Epithelial cell of proximal tubule (primary cell): ENCODE results near the gene FER. TPM values are rescaled to one million over a fixed set of nuclear protein-coding genes. Genes with fewer than 3 reads are reported as not detected.
"Not testable (repeated sequence)": the region's sequence is repeated elsewhere in the genome, so short reads cannot be mapped to it uniquely, and the experiment has no call there.

Experiments used
- DNase-seq: peaks from one replicate; pipeline ENCODE4 v3.0.0-alpha.2; 2011; ENCODE audit warnings: low read depth
- H3K4me3 ChIP-seq: 2 replicates; pipeline ENCODE4 v1.5.1; 2011; ENCODE audit warnings: low read depth, mild to moderate bottlenecking, low read length
- total RNA-seq: library from RNA; depleted of rRNA; stranded (reverse); fragments of >200 nt; gene quantifications from 2 replicates; pipeline ENCODE4 v1.2.3, GENCODE V29; 2015
- TF ChIP-seq, protein P1 (sequence below): conservative IDR thresholded peaks from 2 replicates; pipeline ENCODE4 v1.5.1; 2012; ENCODE audit warnings: low read depth, mild to moderate bottlenecking, low read length

FER gene
- total RNA-seq, 1 donor from 2014 or later, result 10.1 TPM

DNA sequence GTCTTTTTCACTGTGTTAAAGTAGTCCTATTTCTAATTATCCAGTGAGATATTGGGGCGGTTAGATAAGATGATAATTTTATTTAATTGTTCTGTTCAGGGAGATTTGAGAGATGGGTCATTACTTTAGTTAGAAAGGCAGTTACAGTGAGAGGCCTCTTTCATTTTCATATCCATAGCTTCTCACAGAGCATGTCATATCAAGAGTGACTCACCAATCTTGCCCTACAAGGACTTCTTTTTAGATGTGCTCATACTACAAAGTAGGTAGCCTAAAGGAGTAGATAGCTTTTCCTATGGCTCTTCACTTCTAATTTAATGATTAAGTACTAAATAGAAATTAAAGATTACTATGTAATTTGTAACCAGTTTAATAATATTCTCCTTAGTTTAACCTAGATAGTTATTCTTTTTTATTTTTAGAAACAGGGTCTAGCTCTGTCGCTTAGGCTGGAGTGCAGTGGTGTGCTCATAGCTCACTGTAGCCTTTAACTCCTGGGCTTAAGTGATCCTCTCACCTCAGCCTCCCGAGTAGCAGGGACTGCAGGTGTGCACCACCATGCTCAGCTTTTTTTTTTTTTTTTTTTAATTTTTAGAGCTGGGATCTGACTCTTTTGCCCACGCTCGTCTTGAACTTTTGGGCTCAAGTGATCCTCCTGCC is 71.0 kb downstream of the FER start:
- H3K4me3 ChIP-seq, result no peak overlapping the region
- no peak for DNase-seq
- TF ChIP-seq, protein P1, sequence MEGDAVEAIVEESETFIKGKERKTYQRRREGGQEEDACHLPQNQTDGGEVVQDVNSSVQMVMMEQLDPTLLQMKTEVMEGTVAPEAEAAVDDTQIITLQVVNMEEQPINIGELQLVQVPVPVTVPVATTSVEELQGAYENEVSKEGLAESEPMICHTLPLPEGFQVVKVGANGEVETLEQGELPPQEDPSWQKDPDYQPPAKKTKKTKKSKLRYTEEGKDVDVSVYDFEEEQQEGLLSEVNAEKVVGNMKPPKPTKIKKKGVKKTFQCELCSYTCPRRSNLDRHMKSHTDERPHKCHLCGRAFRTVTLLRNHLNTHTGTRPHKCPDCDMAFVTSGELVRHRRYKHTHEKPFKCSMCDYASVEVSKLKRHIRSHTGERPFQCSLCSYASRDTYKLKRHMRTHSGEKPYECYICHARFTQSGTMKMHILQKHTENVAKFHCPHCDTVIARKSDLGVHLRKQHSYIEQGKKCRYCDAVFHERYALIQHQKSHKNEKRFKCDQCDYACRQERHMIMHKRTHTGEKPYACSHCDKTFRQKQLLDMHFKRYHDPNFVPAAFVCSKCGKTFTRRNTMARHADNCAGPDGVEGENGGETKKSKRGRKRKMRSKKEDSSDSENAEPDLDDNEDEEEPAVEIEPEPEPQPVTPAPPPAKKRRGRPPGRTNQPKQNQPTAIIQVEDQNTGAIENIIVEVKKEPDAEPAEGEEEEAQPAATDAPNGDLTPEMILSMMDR, result no peak

DNA sequence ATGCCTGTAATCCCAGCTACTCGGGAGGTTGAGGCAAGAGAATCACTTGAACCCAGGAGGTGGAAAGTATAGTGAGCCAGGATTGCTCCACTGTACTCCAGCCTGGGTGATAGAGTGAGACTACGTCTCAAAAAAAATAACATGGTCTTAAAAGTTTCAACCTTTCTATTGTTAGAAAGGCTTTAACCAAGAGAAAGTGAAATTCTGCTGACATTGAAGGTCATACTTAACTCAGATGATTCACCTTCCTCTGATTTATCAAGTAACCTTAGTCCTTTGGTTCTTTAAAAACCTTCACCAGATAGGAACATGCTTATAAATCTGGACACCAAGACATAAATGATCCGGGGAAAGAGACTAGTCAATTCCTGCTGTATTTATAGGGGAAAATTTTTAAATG is 73.3 kb downstream of the FER start:
- DNase-seq, result no peak
- TF ChIP-seq, protein P1, result no peak
- no peak overlapping the region for H3K4me3 ChIP-seq

- H3K4me3 ChIP-seq, result no peak overlapping the region
- DNase-seq, result no peak
- TF ChIP-seq, protein P1, result no peak
Observed at GRCh38 chr5:108822211-108822947, 74.7 kb downstream of the FER start.

DNA sequence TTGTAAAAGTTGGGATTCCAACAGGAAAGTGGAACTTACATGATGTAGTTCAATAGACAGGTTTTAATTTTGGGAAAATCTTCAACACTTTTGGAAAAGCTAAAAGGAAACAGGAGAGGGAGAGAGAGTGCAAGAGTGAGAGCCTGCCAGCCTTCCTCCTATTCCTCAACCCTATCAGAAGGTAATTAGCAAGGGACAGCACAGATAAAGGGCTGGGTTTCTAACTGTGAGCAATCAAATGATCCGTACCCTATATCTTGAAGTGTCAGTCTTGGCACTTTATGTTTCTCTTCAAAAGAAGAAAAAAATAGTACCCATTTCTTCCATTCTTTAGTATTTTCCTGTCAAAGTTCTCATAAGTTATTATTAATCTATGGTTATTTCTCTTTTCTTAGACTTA is 79.4 kb downstream of the FER start:
- TF ChIP-seq, protein P1, result no peak
- no peak overlapping the region for H3K4me3 ChIP-seq
- no peak for DNase-seq

- H3K4me3 ChIP-seq, result no peak overlapping the region
- TF ChIP-seq, protein P1, result no peak
Observed at GRCh38 chr5:108830705-108831276, 83.1 kb downstream of the FER start.

DNA sequence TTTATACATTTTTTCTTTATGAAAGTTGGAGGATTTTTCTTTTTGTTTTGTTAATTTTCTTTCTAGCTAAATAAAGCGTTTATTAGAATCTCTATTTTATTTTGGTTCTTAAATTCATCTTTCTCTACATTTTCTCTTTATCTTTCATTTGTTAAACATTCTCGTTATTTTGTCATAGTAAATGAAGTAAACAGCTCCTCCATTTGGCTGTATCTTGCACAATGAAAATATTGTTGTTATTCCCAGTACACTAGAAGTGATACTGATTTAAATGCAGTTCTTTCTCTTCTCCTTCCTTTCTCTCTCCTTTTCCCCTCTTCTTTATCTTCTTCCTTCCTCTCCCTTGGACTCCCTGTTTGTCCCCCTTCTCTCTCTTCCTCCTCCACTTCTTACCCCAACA is 88.8 kb downstream of the FER start:
- H3K4me3 ChIP-seq, result no peak overlapping the region
- TF ChIP-seq, protein P1, result no peak
- no peak for DNase-seq

More at GRCh38 chr5:108830705-108831276, 83.1 kb downstream of the FER start:
- no peak for DNase-seq

DNA sequence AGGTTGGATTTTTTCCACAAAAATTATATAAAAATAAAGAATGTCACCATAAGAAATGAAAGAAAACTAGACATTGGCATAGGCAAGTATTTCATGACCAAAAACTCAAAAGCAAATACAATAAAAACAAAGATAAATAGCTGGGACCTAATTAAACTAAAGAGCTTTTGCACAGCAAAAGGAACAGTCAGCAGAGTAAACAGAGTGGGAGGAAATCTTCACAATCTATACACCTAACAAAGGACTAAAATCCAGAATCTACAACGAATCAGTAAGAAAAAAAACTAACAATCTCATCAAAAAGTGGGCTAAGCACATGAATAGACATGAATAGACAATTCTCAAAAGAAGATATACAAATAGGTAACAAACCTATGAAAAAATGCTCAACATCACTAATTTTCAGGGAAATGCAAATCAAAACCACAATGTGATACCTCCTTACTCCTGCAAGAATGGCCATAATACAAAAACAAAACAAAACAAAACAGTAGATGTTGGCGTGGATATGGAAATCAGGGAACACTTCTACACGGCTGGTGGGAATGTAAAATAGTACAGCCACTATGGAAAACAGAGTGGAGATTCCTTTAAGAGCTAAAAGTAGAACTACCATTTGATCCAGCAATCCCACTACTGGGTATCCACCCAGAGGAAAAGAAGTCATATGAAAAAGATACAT is 94.7 kb downstream of the FER start:
- DNase-seq, H3K4me3 ChIP-seq: not testable (repeated sequence)

DNA sequence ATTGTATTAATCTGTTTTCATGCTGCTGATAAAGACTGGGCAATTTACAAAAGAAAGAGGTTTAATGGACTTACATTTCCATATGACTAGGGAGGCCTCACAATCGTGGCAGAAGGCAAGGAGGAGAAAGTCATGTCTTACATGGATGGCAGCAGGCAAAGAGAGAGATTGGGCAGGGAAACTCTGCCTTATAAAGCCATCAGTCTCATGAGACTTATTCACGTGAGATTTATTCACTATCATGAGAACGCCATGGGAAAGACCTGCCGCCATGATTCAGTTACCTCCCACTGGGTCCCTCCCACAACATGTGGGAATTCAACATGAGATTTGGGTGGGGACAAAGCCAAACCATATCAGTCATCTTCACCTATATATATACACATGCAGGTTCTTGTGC is 103.4 kb downstream of the FER start:
- not testable (repeated sequence) for H3K4me3 ChIP-seq, DNase-seq
